H9 (cell line): ENCODE data around the gene MRPL45. TPM values are rescaled to one million over a fixed set of nuclear protein-coding genes. Genes with fewer than 3 reads are reported as not detected.

Source experiments
- DNase-seq: peaks from one replicate; pipeline ENCODE4 v3.0.0-alpha.2; 2017
- H2AFZ ChIP-seq: one replicate; pipeline ENCODE4 v1.6.1; 2013; ENCODE audit warnings: mild to moderate bottlenecking, low read length, control low read depth, moderate library complexity
- H2AK5ac ChIP-seq: 2 replicates; pipeline ENCODE4 v1.6.1; 2013; ENCODE audit warnings: low read length, control low read depth, mixed read lengths; ENCODE audit not compliant: insufficient read length
- H2BK120ac ChIP-seq: one replicate; pipeline ENCODE4 v1.6.1; 2013; ENCODE audit warnings: low read depth, mild to moderate bottlenecking, low read length, control low read depth, inconsistent platforms; ENCODE audit not compliant: poor library complexity, severe bottlenecking
- H2BK12ac ChIP-seq: 2 replicates; pipeline ENCODE4 v1.6.1; 2013; ENCODE audit warnings: low read length, control low read depth, mixed read lengths, low read depth; ENCODE audit not compliant: insufficient read length
- H2BK15ac ChIP-seq: 2 replicates; pipeline ENCODE4 v1.6.1; 2013; ENCODE audit warnings: low read depth, low read length, control low read depth
- H2BK20ac ChIP-seq: one replicate; pipeline ENCODE4 v1.6.1; 2013; ENCODE audit warnings: low read depth, mild to moderate bottlenecking, low read length, control low read depth, inconsistent platforms; ENCODE audit not compliant: poor library complexity, severe bottlenecking
- H2BK5ac ChIP-seq: 2 replicates; pipeline ENCODE4 v1.6.1; 2013; ENCODE audit warnings: low read length, control low read depth, mixed read lengths; ENCODE audit not compliant: insufficient read length
- H3K14ac ChIP-seq: 2 replicates; pipeline ENCODE4 v1.6.1; 2013; ENCODE audit warnings: low read length, control low read depth; ENCODE audit not compliant: insufficient read depth
- H3K18ac ChIP-seq: 2 replicates; pipeline ENCODE4 v1.6.1; 2013; ENCODE audit warnings: low read depth, mild to moderate bottlenecking, mixed read lengths, low read length, control low read depth; ENCODE audit not compliant: insufficient read length
- H3K23ac ChIP-seq: 2 replicates; pipeline ENCODE4 v1.6.1; 2013; ENCODE audit warnings: low read length, control low read depth, mixed read lengths, low read depth; ENCODE audit not compliant: insufficient read length
- H3K23me2 ChIP-seq: 2 replicates; pipeline ENCODE4 v1.6.1; 2013; ENCODE audit warnings: low read depth, mild to moderate bottlenecking, mixed read lengths, low read length, control low read depth; ENCODE audit not compliant: insufficient read length, poor library complexity, severe bottlenecking
- H3K27ac ChIP-seq: 2 replicates; pipeline ENCODE4 v1.5.1; 2013; ENCODE audit warnings: low read length, control low read depth, mixed read lengths, low read depth; ENCODE audit not compliant: insufficient read length
- H3K27me3 ChIP-seq: 2 replicates; pipeline ENCODE4 v1.6.1; 2013; ENCODE audit warnings: low read length, control low read depth, inconsistent platforms; ENCODE audit not compliant: insufficient read depth
- H3K4ac ChIP-seq: 2 replicates; pipeline ENCODE4 v1.6.1; 2013; ENCODE audit warnings: low read depth, mild to moderate bottlenecking, control low read depth, inconsistent platforms, low read length, moderate library complexity
- H3K4me1 ChIP-seq: 2 replicates; pipeline ENCODE4 v1.6.1; 2013; ENCODE audit warnings: low read length, control low read depth, inconsistent platforms; ENCODE audit not compliant: insufficient read depth
- H3K4me2 ChIP-seq: 2 replicates; pipeline ENCODE4 v1.6.1; 2013; ENCODE audit warnings: low read length, control low read depth, mixed read lengths; ENCODE audit not compliant: insufficient read length, insufficient read depth
- H3K56ac ChIP-seq: 2 replicates; pipeline ENCODE4 v1.6.1; 2013; ENCODE audit warnings: low read depth, mild to moderate bottlenecking, mixed read lengths, low read length, control low read depth; ENCODE audit not compliant: insufficient read length
- H3K79me1 ChIP-seq: 2 replicates; pipeline ENCODE4 v1.6.1; 2013; ENCODE audit warnings: low read depth, mild to moderate bottlenecking, moderate library complexity, low read length, control low read depth, inconsistent platforms; ENCODE audit not compliant: insufficient read depth, poor library complexity, severe bottlenecking
- H3K79me2 ChIP-seq: 2 replicates; pipeline ENCODE4 v1.6.1; 2013; ENCODE audit warnings: low read length, control low read depth, inconsistent platforms; ENCODE audit not compliant: insufficient read depth
- H3K9ac ChIP-seq: 2 replicates; pipeline ENCODE4 v1.6.1; 2013; ENCODE audit warnings: low read length, control low read depth, mixed read lengths; ENCODE audit not compliant: insufficient read length; ENCODE audit errors: extremely low read depth
- H3K9me3 ChIP-seq: one replicate; pipeline ENCODE4 v1.6.1; 2013; ENCODE audit warnings: low read depth, low read length, inconsistent platforms; ENCODE audit not compliant: control insufficient read depth
- H3T11ph ChIP-seq: one replicate; pipeline ENCODE4 v1.6.1; 2013; ENCODE audit warnings: mild to moderate bottlenecking, low read length, control low read depth, inconsistent platforms
- H4K20me1 ChIP-seq: one replicate; pipeline ENCODE4 v1.6.1; 2013; ENCODE audit not compliant: control insufficient read depth, insufficient read length, insufficient read depth
- H4K5ac ChIP-seq: 2 replicates; pipeline ENCODE4 v1.6.1; 2013; ENCODE audit warnings: low read depth, mild to moderate bottlenecking, mixed read lengths, low read length, control low read depth; ENCODE audit not compliant: insufficient read length
- H4K8ac ChIP-seq: replicated peaks from 2 replicates; pipeline ENCODE4 v1.6.1; 2013; ENCODE audit warnings: low read length, control low read depth, mixed read lengths, low read depth; ENCODE audit not compliant: insufficient read length
- H4K91ac ChIP-seq: 2 replicates; pipeline ENCODE4 v1.6.1; 2013; ENCODE audit warnings: low read depth, mild to moderate bottlenecking, moderate library complexity, mixed read lengths, low read length, control low read depth; ENCODE audit not compliant: insufficient read length
- H3K27ac Mint-ChIP-seq, 3 experiments: 2 replicates in 2 of 3; 3 replicates in 1 of 3; pipeline ENCODE4 v1.8.0; 2020 to 2021; ENCODE audit warnings: mixed read lengths in 3 of 3, mild to moderate bottlenecking in 1 of 3, moderate library complexity in 1 of 3
- H3K27me3 Mint-ChIP-seq: 2 replicates; pipeline ENCODE4 v1.8.0; 2021; ENCODE audit warnings: low read depth, mild to moderate bottlenecking, moderate library complexity, mixed read lengths
- H3K36me3 Mint-ChIP-seq, 3 experiments: 2 replicates in 2 of 3; 3 replicates in 1 of 3; pipeline ENCODE4 v1.8.0; 2020 to 2021; ENCODE audit warnings: low read depth in 3 of 3, mixed read lengths in 3 of 3; ENCODE audit not compliant: insufficient read depth in 1 of 3
- H3K4me1 Mint-ChIP-seq, 2 experiments: 2 replicates each; pipeline ENCODE4 v1.8.0; 2020; ENCODE audit warnings: mixed read lengths in 2 of 2
- H3K4me3 Mint-ChIP-seq, 2 experiments: 2 replicates in 1 of 2; 3 replicates in 1 of 2; pipeline ENCODE4 v1.8.0; 2020 to 2021; ENCODE audit warnings: mild to moderate bottlenecking in 2 of 2, mixed read lengths in 2 of 2, moderate library complexity in 1 of 2
- H3K9me3 Mint-ChIP-seq, 2 experiments: 2 replicates in 1 of 2; 3 replicates in 1 of 2; pipeline ENCODE4 v1.8.0; 2020; ENCODE audit warnings: mild to moderate bottlenecking in 2 of 2, mixed read lengths in 2 of 2, moderate library complexity in 1 of 2
- total RNA-seq: library from RNA; stranded (reverse); gene quantifications from 2 replicates; pipeline ENCODE4 v1.2.1, GENCODE V29; 2021
- TF ChIP-seq, protein P1 (sequence below): fragments of 200-600 bp; sonication (generic); conservative IDR thresholded peaks from 3 replicates; pipeline ENCODE4 v1.8.0; 2021; ENCODE audit warnings: antibody characterized with exemption, mild to moderate bottlenecking

Gene MRPL45
- total RNA-seq, 1 experiment from 2014 or later: 59.9 TPM

DNA sequence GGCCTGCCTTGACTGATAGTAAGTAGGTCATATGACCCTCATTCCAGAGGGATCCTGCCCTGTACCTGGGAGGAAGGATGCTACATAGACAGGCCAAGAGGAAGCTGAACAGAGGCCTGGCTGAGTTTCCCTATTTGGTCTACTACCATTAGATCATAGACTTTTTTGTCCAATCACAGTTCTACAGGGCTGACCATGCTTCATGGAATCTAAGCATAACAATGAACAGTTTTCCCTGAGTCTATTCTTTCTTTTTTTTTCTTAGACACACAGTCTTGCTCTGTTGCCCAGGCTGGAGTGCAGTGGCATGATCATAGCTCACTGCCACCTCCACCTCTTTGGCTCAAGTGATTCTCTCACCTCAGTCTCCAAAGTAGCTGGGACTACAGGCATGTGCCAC, 42.9 kb downstream of the MRPL45 start:
- H3K4ac ChIP-seq: no peak overlapping the region
- H3K56ac ChIP-seq: no peak overlapping the region
- no peak overlapping the region for H2AFZ ChIP-seq
- H2BK5ac ChIP-seq: no peak overlapping the region
- H3K23me2 ChIP-seq: no peaks in the 10 kb centered on the region
- no peak overlapping the region for H3K18ac ChIP-seq
- no peaks in the 10 kb centered on the region for H3K9me3 ChIP-seq
- Mint-ChIP-seq H3K27me3 (peaks cover 10% of the 10 kb centered on the region; the same call in 1 of the 2 replicates), H3K36me3 (no peaks in the 10 kb centered on the region), H3K27ac (no peak overlapping the region), H3K9me3 (no peaks in the 10 kb centered on the region), H3K4me3 (no peak overlapping the region), H3K4me1 (peaks cover 17 to 25% of the 10 kb centered on the region in 2 experiments)
- no peak overlapping the region for H3K4me2 ChIP-seq
- H4K91ac ChIP-seq: no peak overlapping the region
- H3K27me3 ChIP-seq: no peaks in the 10 kb centered on the region; the same call in 1 of the 2 replicates
- H3K14ac ChIP-seq: no peak overlapping the region
- H2AK5ac ChIP-seq: no peak overlapping the region
- H2BK120ac ChIP-seq: no peak overlapping the region
- no peaks in the 10 kb centered on the region for H3K79me2 ChIP-seq
- H4K20me1 ChIP-seq: peaks cover 3% of the 10 kb centered on the region
- no peak overlapping the region for H2BK20ac ChIP-seq
- no peaks in the 10 kb centered on the region for H3K79me1 ChIP-seq
- no peak overlapping the region for H3K9ac ChIP-seq
- no peak overlapping the region for H3K27ac ChIP-seq
- peaks cover 6% of the 10 kb centered on the region; the same call in 1 of the 2 replicates for H3K4me1 ChIP-seq
- no peak overlapping the region for H2BK15ac ChIP-seq
- H3K23ac ChIP-seq: no peak overlapping the region
- no peak for DNase-seq
- H2BK12ac ChIP-seq: no peak overlapping the region
- no peak overlapping the region for H4K5ac ChIP-seq
- H4K8ac ChIP-seq: no peak overlapping the region
- TF ChIP-seq, protein P1, sequence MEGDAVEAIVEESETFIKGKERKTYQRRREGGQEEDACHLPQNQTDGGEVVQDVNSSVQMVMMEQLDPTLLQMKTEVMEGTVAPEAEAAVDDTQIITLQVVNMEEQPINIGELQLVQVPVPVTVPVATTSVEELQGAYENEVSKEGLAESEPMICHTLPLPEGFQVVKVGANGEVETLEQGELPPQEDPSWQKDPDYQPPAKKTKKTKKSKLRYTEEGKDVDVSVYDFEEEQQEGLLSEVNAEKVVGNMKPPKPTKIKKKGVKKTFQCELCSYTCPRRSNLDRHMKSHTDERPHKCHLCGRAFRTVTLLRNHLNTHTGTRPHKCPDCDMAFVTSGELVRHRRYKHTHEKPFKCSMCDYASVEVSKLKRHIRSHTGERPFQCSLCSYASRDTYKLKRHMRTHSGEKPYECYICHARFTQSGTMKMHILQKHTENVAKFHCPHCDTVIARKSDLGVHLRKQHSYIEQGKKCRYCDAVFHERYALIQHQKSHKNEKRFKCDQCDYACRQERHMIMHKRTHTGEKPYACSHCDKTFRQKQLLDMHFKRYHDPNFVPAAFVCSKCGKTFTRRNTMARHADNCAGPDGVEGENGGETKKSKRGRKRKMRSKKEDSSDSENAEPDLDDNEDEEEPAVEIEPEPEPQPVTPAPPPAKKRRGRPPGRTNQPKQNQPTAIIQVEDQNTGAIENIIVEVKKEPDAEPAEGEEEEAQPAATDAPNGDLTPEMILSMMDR: no peak
- H3T11ph ChIP-seq: no peak overlapping the region
